Head of caudate nucleus (tissue), 42 donors: ENCODE results near the gene MITF.

ENCODE experiments used
- DNase-seq, 42 donors: peaks; one replicate each; pipeline versions ENCODE4 v3.0.0 to v3.0.0-alpha.2; 2020 to 2021; ENCODE audit warnings: mixed read lengths in 7 of 42
- intact Hi-C: fragments of 100-400 bp; cut with DNase I; formaldehyde crosslinking; loops from one replicate; pipeline ENCODE4 v1.15.0; 2022

Gene MITF

GRCh38 chr3:69815970-69816369 lies 76.7 kb downstream of the MITF start:
- intact Hi-C loops, result no loop called here
- no peak for DNase-seq

GRCh38 chr3:69817988-69818387 lies 78.7 kb downstream of the MITF start:
- no peak for DNase-seq
- intact Hi-C loops, result no loop called here

- intact Hi-C loops, result no loop called here
These were observed 80.0 kb downstream of the MITF start for GRCh38 chr3:69819282-69819681.

GRCh38 chr3:69821133-69821532 lies 81.9 kb downstream of the MITF start:
- DNase-seq, result peak in 21 of 42 donors; percentile 7 to 72 (median 33)
- intact Hi-C loops, result no loop called here

More at GRCh38 chr3:69819282-69819681, 80.0 kb downstream of the MITF start:
- DNase-seq, result peak in 31 of 42 donors; percentile 9 to 72 (median 46)

- no peak for DNase-seq
These were observed 84.5 kb downstream of the MITF start for GRCh38 chr3:69823743-69824142.

GRCh38 chr3:69825446-69825845 lies 86.2 kb downstream of the MITF start:
- intact Hi-C loops, result no loop called here
- DNase-seq, result no peak

More at GRCh38 chr3:69823743-69824142, 84.5 kb downstream of the MITF start:
- intact Hi-C loops, result no loop called here

- intact Hi-C loops, result no loop called here
- DNase-seq, result no peak
These were observed 87.9 kb downstream of the MITF start for GRCh38 chr3:69827127-69827526.

GRCh38 chr3:69828817-69829216 lies 89.6 kb downstream of the MITF start:
- intact Hi-C loops, result no loop called here
- no peak for DNase-seq

- DNase-seq, result no peak
- intact Hi-C loops, result no loop called here
These were observed 90.9 kb downstream of the MITF start for GRCh38 chr3:69830147-69830546.

GRCh38 chr3:69831737-69832136 lies 92.5 kb downstream of the MITF start:
- DNase-seq, result no peak
- intact Hi-C loops, result no loop called here

GRCh38 chr3:69833591-69833990 lies 94.3 kb downstream of the MITF start:
- no peak for DNase-seq
- intact Hi-C loops, result no loop called here

GRCh38 chr3:69838217-69838616 lies 99.0 kb downstream of the MITF start:
- no peak for DNase-seq
- intact Hi-C loops, result no loop called here

- intact Hi-C loops, result no loop called here
- no peak for DNase-seq
These were observed 99.6 kb downstream of the MITF start for GRCh38 chr3:69838696-69839515.

GRCh38 chr3:69842351-69842750 lies 103.1 kb downstream of the MITF start:
- no peak for DNase-seq
- intact Hi-C loops, result no loop called here

- intact Hi-C loops, result no loop called here
- DNase-seq, result peak in 6 of 42 donors; percentile 4 to 60 (median 42)
These were observed 103.5 kb downstream of the MITF start for GRCh38 chr3:69842789-69843188.

- DNase-seq, result no peak
- intact Hi-C loops, result no loop called here
These were observed 105.4 kb downstream of the MITF start for GRCh38 chr3:69844706-69845105.

GRCh38 chr3:69847303-69847702 lies 108.0 kb downstream of the MITF start:
- intact Hi-C loops, result no loop called here
- no peak for DNase-seq

GRCh38 chr3:69848113-69848512 lies 108.8 kb downstream of the MITF start:
- no peak for DNase-seq
- intact Hi-C loops, result no loop called here

GRCh38 chr3:69850849-69851248 lies 111.6 kb downstream of the MITF start:
- DNase-seq, result no peak
- intact Hi-C loops, result loop anchor here (5.0 to 10.0 kb wide), 2 partner anchors 56 to 159 kb away; no protein-coding TSS in a partner anchor

- intact Hi-C loops, result loop anchor here (5.0 to 10.0 kb wide), 2 partner anchors 58 to 161 kb away; no protein-coding TSS in a partner anchor
These were observed 113.8 kb downstream of the MITF start for GRCh38 chr3:69853027-69853426.

More at GRCh38 chr3:69853027-69853426, 113.8 kb downstream of the MITF start:
- no peak for DNase-seq
